HG02884 (cell line): ENCODE measurements around the gene GGT6.

Experiments used
- ATAC-seq: cut with Tn5 transposase; IDR thresholded peaks from one replicate; pipeline ENCODE4 v1.9.1; 2021; ENCODE audit warnings: mild to moderate bottlenecking, moderate library complexity; ENCODE audit not compliant: unreplicated experiment

The GGT6 gene

GRCh38 chr17:4507361-4508111 is 52.8 kb downstream of the GGT6 start:
- no peak for ATAC-seq
